Measurements from ENCODE around the gene CACNA1D. TPM values are rescaled to one million over a fixed set of nuclear protein-coding genes. Genes with fewer than 3 reads are reported as not detected.

The CACNA1D gene
- total and polyA plus RNA-seq, 9 of the 15 experiments (the other 6 are each of a cell fraction or from before 2014, with no cell fraction given), result 0.29 TPM; not detected in 8

DNA sequence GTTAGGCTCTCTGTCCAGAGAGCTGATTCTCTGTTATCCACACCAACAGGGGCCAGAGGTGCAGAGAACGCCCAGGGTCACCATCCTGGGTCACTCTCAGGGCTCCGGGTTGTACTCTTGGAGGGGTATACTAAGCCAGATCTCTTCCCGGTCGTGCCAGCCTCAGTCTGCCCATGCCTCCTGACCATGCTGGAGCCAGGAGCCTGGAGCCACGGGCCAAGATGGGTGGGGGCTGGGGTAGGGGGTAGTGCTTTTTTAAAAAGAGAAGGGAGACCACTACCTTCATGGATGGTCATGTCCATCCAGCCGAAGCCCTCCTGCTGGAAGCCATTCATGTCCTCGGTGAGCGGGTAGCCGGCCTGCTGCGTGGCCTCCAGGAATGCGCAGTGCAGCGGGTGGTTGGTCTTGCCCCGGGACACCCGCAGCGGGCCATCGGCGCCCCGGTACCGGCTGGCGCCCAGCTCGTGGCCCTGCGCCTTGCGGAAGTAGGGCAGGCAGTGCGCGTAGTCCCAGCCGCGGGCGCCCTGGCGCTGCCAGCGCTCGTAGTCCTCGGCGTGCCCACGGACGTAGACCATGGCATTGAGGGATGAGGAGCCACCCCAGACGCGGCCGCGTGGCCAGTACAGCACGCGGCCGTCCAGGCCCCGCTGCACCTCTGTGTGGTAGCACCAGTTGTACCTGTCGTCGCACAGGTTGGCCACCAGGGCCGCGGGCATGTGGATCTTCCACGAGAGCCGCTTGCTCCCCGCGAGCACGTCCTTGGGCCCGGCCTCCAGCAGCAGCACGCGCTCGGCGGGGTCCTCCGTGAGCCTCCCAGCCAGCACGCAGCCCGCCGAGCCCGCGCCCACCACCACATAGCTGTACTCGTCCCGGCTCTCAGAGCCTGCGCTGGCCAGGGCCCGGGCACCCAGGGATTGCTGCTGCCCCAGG is 328.9 kb downstream of the CACNA1D start:
- POLR2A ChIA-PET, result no interaction called here
- H3K4me1 ChIP-seq (replicated peaks in 1 of 2; ENCODE audit: control insufficient read depth in 2 of 2, insufficient read depth in 2 of 2, low read length in 2 of 2), result no peaks in the 10 kb centered on the region
- TF ChIP-seq, protein P1, sequence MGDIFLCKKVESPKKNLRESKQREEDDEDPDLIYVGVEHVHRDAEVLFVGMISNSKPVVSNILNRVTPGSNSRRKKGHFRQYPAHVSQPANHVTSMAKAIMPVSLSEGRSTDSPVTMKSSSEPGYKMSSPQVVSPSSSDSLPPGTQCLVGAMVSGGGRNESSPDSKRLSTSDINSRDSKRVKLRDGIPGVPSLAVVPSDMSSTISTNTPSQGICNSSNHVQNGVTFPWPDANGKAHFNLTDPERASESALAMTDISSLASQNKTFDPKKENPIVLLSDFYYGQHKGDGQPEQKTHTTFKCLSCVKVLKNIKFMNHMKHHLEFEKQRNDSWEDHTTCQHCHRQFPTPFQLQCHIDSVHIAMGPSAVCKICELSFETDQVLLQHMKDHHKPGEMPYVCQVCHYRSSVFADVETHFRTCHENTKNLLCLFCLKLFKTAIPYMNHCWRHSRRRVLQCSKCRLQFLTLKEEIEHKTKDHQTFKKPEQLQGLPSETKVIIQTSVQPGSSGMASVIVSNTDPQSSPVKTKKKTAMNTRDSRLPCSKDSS (IDR thresholded peaks at IDR 0.05; ENCODE audit: low read depth, partially characterized antibody), result no peak
- TF ChIP-seq ZNF140 (CRISPR knock-in tag; IDR thresholded peaks at IDR 0.05), result no peak
- TF ChIP-seq, protein P2, sequence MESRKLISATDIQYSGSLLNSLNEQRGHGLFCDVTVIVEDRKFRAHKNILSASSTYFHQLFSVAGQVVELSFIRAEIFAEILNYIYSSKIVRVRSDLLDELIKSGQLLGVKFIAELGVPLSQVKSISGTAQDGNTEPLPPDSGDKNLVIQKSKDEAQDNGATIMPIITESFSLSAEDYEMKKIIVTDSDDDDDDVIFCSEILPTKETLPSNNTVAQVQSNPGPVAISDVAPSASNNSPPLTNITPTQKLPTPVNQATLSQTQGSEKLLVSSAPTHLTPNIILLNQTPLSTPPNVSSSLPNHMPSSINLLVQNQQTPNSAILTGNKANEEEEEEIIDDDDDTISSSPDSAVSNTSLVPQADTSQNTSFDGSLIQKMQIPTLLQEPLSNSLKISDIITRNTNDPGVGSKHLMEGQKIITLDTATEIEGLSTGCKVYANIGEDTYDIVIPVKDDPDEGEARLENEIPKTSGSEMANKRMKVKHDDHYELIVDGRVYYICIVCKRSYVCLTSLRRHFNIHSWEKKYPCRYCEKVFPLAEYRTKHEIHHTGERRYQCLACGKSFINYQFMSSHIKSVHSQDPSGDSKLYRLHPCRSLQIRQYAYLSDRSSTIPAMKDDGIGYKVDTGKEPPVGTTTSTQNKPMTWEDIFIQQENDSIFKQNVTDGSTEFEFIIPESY (CRISPR knock-in tag; IDR thresholded peaks at IDR 0.05), result 0 out of 2 replicates have a peak, but pooled peaks have one; percentile 12
- TF ChIP-seq HNRNPL (IDR thresholded peaks at IDR 0.05; ENCODE audit: low read depth, low read length), result peak; percentile 29; the same call in 1 of the 2 replicates
- no peak for TF ChIP-seq RFX7 (CRISPR knock-in tag; IDR thresholded peaks at IDR 0.05)
- no peak for TF ChIP-seq ZNF324 (CRISPR knock-in tag; IDR thresholded peaks at IDR 0.05)
- TF ChIP-seq ZNF436 (CRISPR knock-in tag; IDR thresholded peaks at IDR 0.05), result no peak
- H3K4me2 ChIP-seq (ENCODE audit: insufficient read depth, low read length), result no peak overlapping the region
- H3K27me3 ChIP-seq (ENCODE audit: control insufficient read depth in 2 of 2, insufficient read depth in 2 of 2, low read length in 2 of 2), result peaks cover 0 to 18% of the 10 kb centered on the region in 2 experiments; a peak in 2 of 5 replicates
- no TSS peak for BruUV-seq (replicated peaks)
- DNase-seq (ENCODE audit: extremely low read depth in 1 of 4, low spot score in 3 of 4) (no peak), FAIRE-seq (no peak), ATAC-seq (no peak)
- no peaks in the 10 kb centered on the region; the same call in 1 of the 2 replicates for H4K20me1 ChIP-seq (replicated peaks; ENCODE audit: control insufficient read depth, insufficient read depth, low read length)
- intact Hi-C loops (cut with micrococcal nuclease) (no loop called here), in situ Hi-C loops (cut with MboI) (no loop called here)
- H3K27ac ChIP-seq (ENCODE audit: extremely low read depth, low read depth, low read length), result no peak overlapping the region
- no peak overlapping the region for H3K4me3 ChIP-seq
- no peak overlapping the region for H3K9ac ChIP-seq (ENCODE audit: insufficient read depth in 1 of 2, low read depth in 2 of 2, low read length in 2 of 2)
- no peaks in the 10 kb centered on the region for H3K9me1 ChIP-seq (ENCODE audit: control insufficient read depth, insufficient read depth, low read length)
- WGBS (ENCODE audit: insufficient coverage, low coverage, missing lambda C conversion rate), result 59% methylated on average over 31 of the region's 67 CpGs
- CTCF ChIA-PET (ENCODE audit: low intra/inter-chr PET ratio), result no interaction called here
- no peak overlapping the region for H2AFZ ChIP-seq (ENCODE audit: low read depth, low read length)
- H3K9me3 ChIP-seq (replicated peaks; ENCODE audit: control insufficient read depth, insufficient read depth, low read depth, low read length), result no peaks in the 10 kb centered on the region
- no peaks in the 10 kb centered on the region for H3K79me2 ChIP-seq (ENCODE audit: control insufficient read depth, insufficient read depth, low read length)
- H3K36me3 ChIP-seq (ENCODE audit: control insufficient read depth, insufficient read depth, low read length), result no peaks in the 10 kb centered on the region

Measured in K562 (cell line).